Limb (tissue), 2 donors: ENCODE measurements around the gene SUCNR1.
"Not testable (repeated sequence)": the region's sequence is repeated elsewhere in the genome, so short reads cannot be mapped to it uniquely, and the experiment has no call there.

Experiments
- DNase-seq, 2 donors: peaks; one replicate each; pipeline ENCODE4 v3.0.0-alpha.2; 2016; ENCODE audit errors: extremely low spot score in 2 of 2

SUCNR1 gene

DNA sequence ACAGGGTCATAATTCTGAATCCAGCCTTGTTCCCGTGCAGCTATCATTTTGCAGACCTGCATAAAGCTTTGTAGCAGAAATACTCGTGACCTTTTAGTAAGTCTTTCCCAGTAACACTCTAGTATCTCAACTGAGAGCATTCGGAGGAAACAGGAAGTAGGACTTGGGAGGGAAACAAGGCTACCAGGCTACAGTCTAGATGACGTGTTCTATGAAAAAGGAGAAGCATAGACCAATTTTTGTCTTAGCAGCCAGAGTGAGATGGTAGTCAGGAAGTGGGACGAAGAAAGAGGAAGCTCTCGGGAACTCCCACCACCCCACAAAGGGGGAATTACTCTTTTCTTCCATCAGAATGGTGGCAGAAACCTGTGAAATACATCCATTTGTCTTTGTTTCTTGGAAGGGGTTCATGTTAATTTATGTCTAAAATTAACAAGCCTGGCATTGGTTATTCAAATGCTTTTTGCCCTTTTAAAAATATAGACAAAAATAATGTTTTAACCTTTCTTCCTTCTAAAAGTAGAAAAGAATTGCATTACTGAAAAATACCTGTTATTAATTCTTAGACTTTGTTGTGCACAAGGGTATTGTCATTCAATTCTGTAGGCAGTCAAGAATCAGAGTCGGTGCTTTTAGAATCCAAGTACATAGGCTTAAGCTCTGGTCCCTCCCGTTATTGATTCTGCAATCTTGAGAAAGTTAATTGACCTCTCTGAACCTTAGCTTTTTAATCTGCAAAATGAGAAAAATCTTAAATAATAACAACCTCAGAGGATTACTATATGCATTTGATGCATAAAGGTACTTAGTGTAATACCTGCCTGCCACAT is 1.6 kb upstream of the SUCNR1 start:
- no peak for DNase-seq

- not testable (repeated sequence) for DNase-seq
Observed at GRCh38 chr3:151874079-151874478, 636 bp downstream of the SUCNR1 start.

GRCh38 chr3:151875759-151876158 is 2.3 kb downstream of the SUCNR1 start:
- DNase-seq: no peak

- no peak for DNase-seq
Observed at GRCh38 chr3:151877269-151877668, 3.8 kb downstream of the SUCNR1 start.

DNA sequence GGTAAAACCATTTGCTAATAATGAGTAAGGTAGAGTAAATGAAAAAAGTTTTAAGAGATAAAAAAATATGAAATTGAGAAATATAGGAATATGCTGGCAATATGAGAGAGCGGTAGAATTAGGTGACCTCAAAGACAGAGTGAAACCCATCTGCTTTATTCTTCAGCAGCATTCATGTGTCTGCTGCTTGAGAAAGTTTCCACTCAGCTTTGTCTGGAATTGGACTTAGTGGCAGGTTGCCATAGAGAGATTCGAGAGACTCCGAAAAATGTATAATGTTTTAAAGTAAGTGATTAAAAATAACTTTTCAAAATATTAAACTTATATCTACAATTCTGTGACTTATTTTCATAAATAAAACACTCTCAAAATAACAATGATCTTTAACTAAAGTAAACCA is 5.0 kb downstream of the SUCNR1 start:
- no peak for DNase-seq

DNA sequence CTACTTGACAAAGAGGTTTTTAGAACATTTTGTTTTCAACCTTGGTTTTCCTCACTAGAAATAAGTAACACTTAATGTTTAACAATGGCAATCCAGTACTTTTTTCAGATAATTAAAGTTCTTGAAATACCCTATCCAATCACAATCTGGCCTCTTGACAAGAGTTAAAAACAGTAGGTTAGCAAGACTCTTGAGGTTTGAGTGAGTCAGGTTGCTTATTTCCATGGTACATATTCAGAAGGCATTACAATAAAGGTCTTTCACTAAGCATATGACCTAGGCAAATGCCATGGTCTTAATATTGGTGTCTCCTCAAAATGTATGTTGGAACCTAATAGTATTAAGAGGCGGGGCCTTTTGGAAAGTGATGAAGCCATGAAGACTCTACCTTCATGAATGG is 5.6 kb downstream of the SUCNR1 start:
- no peak for DNase-seq

DNA sequence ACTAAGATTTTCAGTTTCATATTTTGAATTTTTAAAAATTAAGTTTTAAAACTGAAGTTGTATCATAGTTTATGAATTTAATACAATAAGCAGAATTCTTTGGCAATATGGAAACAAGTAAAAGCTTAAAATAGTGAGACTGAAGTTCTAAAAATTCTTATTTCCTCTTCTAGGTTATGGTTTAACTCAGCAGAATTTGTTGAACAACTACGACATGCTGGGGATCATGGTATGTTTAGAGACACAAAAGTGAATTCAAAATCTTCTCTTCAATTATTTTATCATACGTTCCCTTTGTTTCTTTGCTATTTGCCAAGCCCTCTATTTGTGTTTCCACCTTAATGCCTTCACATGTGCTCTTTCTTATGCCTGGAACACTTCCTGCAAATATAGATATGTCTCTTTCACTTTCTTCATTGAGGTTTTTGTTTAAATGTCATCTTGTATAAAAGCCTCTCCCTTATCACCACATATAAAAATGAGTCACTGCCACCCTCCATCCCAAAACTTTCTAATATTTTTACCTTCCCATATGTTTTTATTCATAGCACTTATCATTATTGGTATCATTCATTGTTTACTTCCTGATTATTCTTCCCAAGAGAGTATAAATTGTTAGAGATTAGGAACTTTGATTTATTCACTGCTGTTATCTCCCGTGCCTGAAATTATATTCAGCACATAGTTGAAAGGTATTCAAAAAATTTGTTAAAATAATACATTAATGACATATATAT is 6.4 kb downstream of the SUCNR1 start:
- DNase-seq: no peak

- DNase-seq: no peak
Observed at GRCh38 chr3:151880416-151880690, 6.9 kb downstream of the SUCNR1 start.

GRCh38 chr3:151881137-151881536 is 7.7 kb downstream of the SUCNR1 start:
- no peak for DNase-seq

DNA sequence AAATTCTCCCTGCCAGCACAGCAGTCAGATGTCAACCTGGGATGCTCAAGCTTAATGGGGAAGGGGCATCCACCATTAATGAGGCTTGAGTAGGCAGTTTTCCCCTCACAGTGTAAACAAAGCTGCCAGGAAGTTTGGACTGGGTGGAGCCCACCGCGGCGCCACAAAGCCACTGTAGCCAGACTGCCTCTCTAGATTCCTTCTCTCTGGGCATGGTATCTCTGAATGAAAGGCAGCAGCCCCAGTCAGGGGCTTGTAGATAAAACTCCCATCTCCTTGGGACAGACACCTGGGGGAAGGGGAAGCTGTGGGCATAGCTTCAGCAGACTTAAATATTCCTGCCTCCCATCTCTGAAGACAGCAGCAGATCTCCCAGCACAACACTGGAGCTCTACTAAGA is 12.0 kb downstream of the SUCNR1 start:
- DNase-seq: not testable (repeated sequence)

DNA sequence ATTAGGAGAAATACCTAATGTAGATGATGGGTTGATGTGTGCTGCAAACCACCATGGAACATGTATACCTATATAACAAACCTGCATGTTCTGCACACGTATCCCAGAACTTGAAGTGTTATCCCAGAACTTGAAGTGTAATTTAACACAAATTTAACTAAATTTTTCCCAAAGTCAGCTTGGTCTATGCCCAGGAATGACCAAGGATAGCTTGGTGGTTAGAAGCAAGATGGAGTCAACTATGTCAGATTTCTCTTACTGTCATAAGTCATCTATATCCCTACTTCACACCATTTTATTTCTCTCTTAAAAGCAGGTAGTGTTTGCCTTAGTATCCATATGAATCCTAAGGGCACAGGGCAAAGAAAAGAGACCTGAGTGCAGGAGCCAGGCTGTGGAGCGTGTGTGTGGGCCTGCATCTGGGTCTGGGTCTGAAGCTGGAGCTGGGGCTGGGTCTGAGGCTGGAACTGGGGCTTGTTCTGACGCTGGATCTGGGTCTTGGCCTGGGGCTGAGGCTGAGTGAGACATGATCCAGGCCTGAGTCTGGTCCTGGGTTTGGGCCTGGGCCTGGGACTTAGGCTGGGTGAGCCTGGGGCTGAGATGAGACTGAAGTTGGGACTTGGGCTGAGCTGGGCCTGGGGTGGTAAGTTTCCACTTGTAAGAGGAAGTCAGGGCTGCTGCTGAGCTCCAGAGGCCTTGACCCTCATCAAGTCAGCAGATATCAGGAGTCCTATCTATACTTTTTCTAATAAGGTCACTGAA is 14.2 kb downstream of the SUCNR1 start:
- DNase-seq: not testable (repeated sequence)

- DNase-seq: no peak
Observed at GRCh38 chr3:151890721-151891141, 17.3 kb downstream of the SUCNR1 start.

DNA sequence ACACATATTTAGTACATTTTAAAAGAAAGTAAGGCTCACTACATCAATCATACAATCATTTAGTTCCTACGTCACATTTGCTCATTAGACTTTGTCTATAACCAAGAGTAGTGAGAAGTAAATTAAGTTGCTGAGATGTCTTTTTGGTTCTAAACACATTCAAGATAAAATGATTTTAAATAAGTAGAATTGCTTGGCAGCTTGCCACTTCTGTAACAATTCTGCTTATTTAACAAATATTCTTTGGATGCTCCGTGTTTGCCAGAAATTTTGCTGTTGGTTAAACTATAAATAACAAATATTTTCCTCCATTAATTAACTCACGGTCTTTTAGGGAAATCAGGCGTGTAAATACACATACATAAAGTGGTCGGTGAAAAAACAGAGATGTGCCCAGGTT is 18.3 kb downstream of the SUCNR1 start:
- DNase-seq: no peak

DNA sequence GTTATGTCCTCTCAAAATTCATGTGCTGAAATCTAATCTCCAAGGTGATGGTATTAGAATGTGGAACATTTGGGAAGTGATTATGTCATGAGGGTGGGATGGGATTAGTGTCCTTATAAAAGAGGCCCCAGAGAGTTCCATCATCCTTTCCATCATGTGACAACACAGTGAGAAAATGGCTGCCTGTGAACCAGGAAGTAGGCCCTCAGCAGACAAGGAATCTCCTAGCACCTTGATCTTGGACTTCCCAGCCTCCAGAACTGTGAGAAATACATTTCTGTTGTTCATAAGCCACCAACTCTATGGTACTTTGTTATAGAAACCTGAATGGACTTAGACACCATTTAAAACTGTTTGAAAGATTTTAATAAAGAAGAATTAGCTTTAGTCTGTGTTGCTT is 20.8 kb downstream of the SUCNR1 start:
- no peak for DNase-seq

GRCh38 chr3:151895478-151896241 is 22.2 kb downstream of the SUCNR1 start:
- no peak for DNase-seq

- no peak for DNase-seq
Observed at GRCh38 chr3:151896246-151897012, 23.0 kb downstream of the SUCNR1 start.

DNA sequence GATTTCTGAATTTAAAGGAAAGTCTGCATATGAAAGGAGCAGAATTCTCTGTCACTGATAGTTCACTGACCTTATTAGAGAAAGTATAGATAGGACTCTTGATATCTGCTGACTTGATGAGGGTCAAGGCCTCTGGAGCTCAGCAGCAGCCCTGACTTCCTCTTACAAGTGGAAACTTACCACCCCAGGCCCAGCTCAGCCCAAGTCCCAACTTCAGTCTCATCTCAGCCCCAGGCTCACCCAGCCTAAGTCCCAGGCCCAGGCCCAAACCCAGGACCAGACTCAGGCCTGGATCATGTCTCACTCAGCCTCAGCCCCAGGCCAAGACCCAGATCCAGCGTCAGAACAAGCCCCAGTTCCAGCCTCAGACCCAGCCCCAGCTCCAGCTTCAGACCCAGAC is 24.7 kb downstream of the SUCNR1 start:
- DNase-seq: not testable (repeated sequence)

DNA sequence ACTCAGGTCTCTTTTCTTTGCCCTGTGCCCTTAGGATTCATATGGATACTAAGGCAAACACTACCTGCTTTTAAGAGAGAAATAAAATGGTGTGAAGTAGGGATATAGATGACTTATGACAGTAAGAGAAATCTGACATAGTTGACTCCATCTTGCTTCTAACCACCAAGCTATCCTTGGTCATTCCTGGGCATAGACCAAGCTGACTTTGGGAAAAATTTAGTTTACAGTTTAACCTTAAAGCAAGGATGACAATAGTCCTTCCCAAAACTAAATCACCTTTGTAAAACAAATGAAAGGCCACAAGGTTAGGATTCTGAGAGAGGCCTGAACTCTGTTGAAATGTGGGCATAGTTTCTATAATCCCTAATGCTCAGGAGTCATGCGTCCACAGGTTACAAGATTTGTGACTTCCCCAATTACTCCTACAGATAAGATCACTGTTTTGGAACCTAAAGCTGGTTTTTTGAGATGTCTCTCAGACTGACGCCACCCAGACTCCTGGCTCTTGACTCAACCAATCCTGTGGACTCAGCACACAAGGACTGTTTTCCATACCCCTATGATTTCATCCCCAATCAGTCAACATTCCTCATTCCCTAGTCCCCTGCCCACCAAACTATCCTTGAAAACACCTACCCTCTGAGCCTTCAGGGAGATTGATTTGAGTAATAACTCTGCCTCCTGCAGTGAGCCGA is 25.3 kb downstream of the SUCNR1 start:
- not testable (repeated sequence) for DNase-seq

DNA sequence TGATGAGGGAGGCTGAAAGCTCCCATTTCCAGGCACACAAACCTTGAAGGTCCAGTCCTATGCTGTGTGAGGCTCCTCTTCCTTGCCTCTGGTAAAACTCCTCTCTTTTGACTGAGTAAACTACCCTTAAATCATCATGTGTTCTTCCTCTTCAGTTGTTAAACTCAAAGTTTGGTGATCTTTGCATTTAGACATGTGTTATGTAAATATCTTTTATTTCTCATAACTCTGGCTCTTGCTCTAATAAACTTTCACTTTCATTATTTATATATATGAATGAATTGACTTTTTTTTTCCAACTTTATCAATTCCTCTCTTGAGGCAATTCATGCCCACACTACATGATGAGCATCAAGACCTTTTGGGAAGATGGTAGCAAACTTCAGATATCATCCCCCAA is 26.6 kb downstream of the SUCNR1 start:
- DNase-seq: no peak

- DNase-seq: no peak
Observed at GRCh38 chr3:151900460-151900859, 27.0 kb downstream of the SUCNR1 start.
